Keratinocyte (primary cell): ENCODE measurements around the gene ASB8. TPM values are rescaled to one million over a fixed set of nuclear protein-coding genes. Genes with fewer than 3 reads are reported as not detected.
"Not testable (repeated sequence)": the region's sequence is repeated elsewhere in the genome, so short reads cannot be mapped to it uniquely, and the experiment has no call there.

ENCODE experiments used
- DNase-seq: peaks from one replicate; pipeline ENCODE4 v3.0.0-alpha.2; 2011; ENCODE audit warnings: low read depth, missing footprints, low spot score
- FAIRE-seq: peaks from 2 replicates; lab custom pipeline; 2011; peaks lifted over from hg19 to GRCh38; lab: Jason Lieb, UNC
- H2AFZ ChIP-seq: 2 replicates; pipeline ENCODE4 v1.6.0; 2012; ENCODE audit warnings: low read length, control low read depth, inconsistent platforms; ENCODE audit not compliant: control insufficient read depth
- H3K27ac ChIP-seq: 2 replicates; pipeline ENCODE4 v1.5.1; 2011; ENCODE audit warnings: low read length; ENCODE audit not compliant: control insufficient read depth, insufficient read depth
- H3K27me3 ChIP-seq: 3 replicates; pipeline ENCODE4 v1.6.0; 2011; ENCODE audit warnings: low read length; ENCODE audit not compliant: control insufficient read depth, insufficient read depth; ENCODE audit errors: extremely low read depth
- H3K36me3 ChIP-seq, 2 experiments: 2 replicates in 1 of 2; 3 replicates in 1 of 2; pipeline ENCODE4 v1.5.1; 2011; ENCODE audit warnings: low read length in 2 of 2, mild to moderate bottlenecking in 1 of 2; ENCODE audit not compliant: control insufficient read depth in 2 of 2, insufficient read depth in 2 of 2; ENCODE audit errors: extremely low read depth in 1 of 2
- H3K4me1 ChIP-seq: 3 replicates; pipeline ENCODE4 v1.5.1; 2011; ENCODE audit warnings: low read length; ENCODE audit not compliant: control insufficient read depth, insufficient read depth; ENCODE audit errors: extremely low read depth
- H3K4me2 ChIP-seq: 3 replicates; pipeline ENCODE4 v1.6.0; 2011; ENCODE audit warnings: low read depth, low read length; ENCODE audit not compliant: control insufficient read depth, insufficient read depth; ENCODE audit errors: extremely low read depth
- H3K4me3 ChIP-seq, 3 experiments: fragments of 200-600 bp in 1 of 3; sonication (generic) in 1 of 3; 2 replicates in 2 of 3; 3 replicates in 1 of 3; pipeline ENCODE4 v1.5.1; 2011 to 2016; ENCODE audit warnings: low read length in 3 of 3, mild to moderate bottlenecking in 3 of 3, control low read depth in 2 of 3, inconsistent platforms in 1 of 3, low read depth in 1 of 3, mixed read lengths in 1 of 3, mixed run types in 1 of 3, moderate library complexity in 1 of 3; ENCODE audit not compliant: control insufficient read depth in 2 of 3, insufficient read depth in 2 of 3; ENCODE audit errors: extremely low read depth in 1 of 3
- H3K79me2 ChIP-seq: 2 replicates; pipeline ENCODE4 v1.6.0; 2012; ENCODE audit warnings: low read length; ENCODE audit not compliant: control insufficient read depth, insufficient read depth
- H3K9ac ChIP-seq: 3 replicates; pipeline ENCODE4 v1.6.0; 2011; ENCODE audit warnings: low read length; ENCODE audit not compliant: control insufficient read depth, insufficient read depth; ENCODE audit errors: extremely low read depth
- H3K9me1 ChIP-seq: 3 replicates; pipeline ENCODE4 v1.6.0; 2011; ENCODE audit warnings: low read length; ENCODE audit not compliant: control insufficient read depth, insufficient read depth; ENCODE audit errors: extremely low read depth
- H3K9me3 ChIP-seq: 2 replicates; pipeline ENCODE4 v1.5.1; 2012; ENCODE audit warnings: low read depth, low read length; ENCODE audit not compliant: control insufficient read depth
- H4K20me1 ChIP-seq: 3 replicates; pipeline ENCODE4 v1.6.0; 2011; ENCODE audit warnings: low read length; ENCODE audit not compliant: control insufficient read depth, insufficient read depth; ENCODE audit errors: extremely low read depth
- CTCF ChIP-seq, 3 experiments: IDR thresholded peaks in 1 of 3; conservative IDR thresholded peaks in 1 of 3; optimal IDR thresholded peaks in 1 of 3; 2 replicates in 2 of 3; 3 replicates in 1 of 3; pipeline versions ENCODE3 to v1.5.1; 2011; ENCODE audit warnings: low read length in 3 of 3, mild to moderate bottlenecking in 3 of 3, moderate library complexity in 2 of 3, control low read depth in 1 of 3, inconsistent platforms in 1 of 3; ENCODE audit not compliant: insufficient read depth in 2 of 3; ENCODE audit errors: extremely low read depth in 1 of 3
- EZH2 ChIP-seq: IDR thresholded peaks from one replicate; pipeline ENCODE4 v1.6.1; 2012; ENCODE audit warnings: inconsistent platforms, mild to moderate bottlenecking, low read length, moderate library complexity
- dilution Hi-C: fragments of 300-500 bp; cut with MboI; formaldehyde crosslinking; loops from one replicate; pipeline ENCODE4 v1.7.0; 2020; ENCODE audit warnings: low sequenced_read_pairs; ENCODE audit not compliant: extremely low pct_ligation_motif_present
- polyA plus RNA-seq, 5 experiments: library from polyadenylated mRNA; depleted of rRNA in 3 of 5; stranded (reverse) in 3 of 5; stranded (forward) in 1 of 5; unstranded in 1 of 5; fragments of >200 nt; gene quantifications; 1 replicate in 1 of 5; 2 replicates in 3 of 5; 3 replicates in 1 of 5; pipeline versions ENCODE4 v1.2.1 to v1.2.3, GENCODE V29; 2011 to 2012; ENCODE audit warnings: missing spikeins in 2 of 5, low read depth in 1 of 5, low replicate concordance in 1 of 5

ASB8 gene
- polyA plus RNA-seq, 1 donor (not counting 4 experiments of a cell fraction or from before 2014, with no cell fraction given) = 18.4 TPM

GRCh38 chr12:48115957-48116356 is 41.4 kb downstream of the ASB8 start:
- Histone ChIP-seq H4K20me1 (no peaks in the 10 kb centered on the region), H3K9me3 (no peaks in the 10 kb centered on the region), H3K79me2 (peaks cover 6% of the 10 kb centered on the region), H3K27ac (no peak overlapping the region), H2AFZ (no peak overlapping the region), H3K4me1 (peaks cover 14% of the 10 kb centered on the region), H3K9ac (no peak overlapping the region), H3K36me3 (no peaks in the 10 kb centered on the region), H3K27me3 (no peaks in the 10 kb centered on the region), H3K4me2 (no peak overlapping the region), H3K4me3 (no peak overlapping the region), H3K9me1 (no peaks in the 10 kb centered on the region)
- no peak for DNase-seq
- no peak for FAIRE-seq
- TF ChIP-seq CTCF (optimal IDR thresholded peaks at IDR 0.05 in 1 of 3, IDR thresholded peaks at IDR 0.05 in 1 of 3, conservative IDR thresholded peaks at IDR 0.05 in 1 of 3; ENCODE audit: extremely low read depth in 1 of 3, insufficient read depth in 2 of 3, low read length in 3 of 3) = no peak
- TF ChIP-seq EZH2 = no peak
- dilution Hi-C loops = no loop called here

- H3K27me3 ChIP-seq, H3K36me3 ChIP-seq, H3K9me1 ChIP-seq, H3K9ac ChIP-seq, H4K20me1 ChIP-seq, H2AFZ ChIP-seq, H3K9me3 ChIP-seq, H3K79me2 ChIP-seq, H3K4me1 ChIP-seq, H3K27ac ChIP-seq, dilution Hi-C loops, H3K4me3 ChIP-seq, H3K4me2 ChIP-seq, FAIRE-seq, DNase-seq: not testable (repeated sequence)
These were observed 46.0 kb downstream of the ASB8 start for GRCh38 chr12:48111312-48111693.

GRCh38 chr12:48110691-48111311 is 46.5 kb downstream of the ASB8 start:
- dilution Hi-C loops = no loop called here
- H3K9me3 ChIP-seq = no peaks in the 10 kb centered on the region
- no peak for DNase-seq
- H4K20me1 ChIP-seq = no peaks in the 10 kb centered on the region
- no peak overlapping the region for H3K4me2 ChIP-seq
- H3K27me3 ChIP-seq = no peaks in the 10 kb centered on the region
- H3K9me1 ChIP-seq = no peaks in the 10 kb centered on the region
- no peak for FAIRE-seq
- TF ChIP-seq CTCF (optimal IDR thresholded peaks at IDR 0.05 in 1 of 3, IDR thresholded peaks at IDR 0.05 in 1 of 3, conservative IDR thresholded peaks at IDR 0.05 in 1 of 3; ENCODE audit: extremely low read depth in 1 of 3, insufficient read depth in 2 of 3, low read length in 3 of 3) (no peak), EZH2 (no peak)
- no peak overlapping the region for H3K4me3 ChIP-seq
- H2AFZ ChIP-seq = no peak overlapping the region
- no peak overlapping the region for H3K9ac ChIP-seq
- no peaks in the 10 kb centered on the region for H3K36me3 ChIP-seq
- H3K79me2 ChIP-seq = no peaks in the 10 kb centered on the region
- H3K27ac ChIP-seq = no peak overlapping the region
- H3K4me1 ChIP-seq = peaks cover 7% of the 10 kb centered on the region
